AG09319 (cell line): ENCODE data around the gene ARID1B.

Source experiments
- DNase-seq: peaks from one replicate; pipeline ENCODE4 v3.0.0-alpha.2; 2010; ENCODE audit warnings: low read depth; ENCODE audit errors: extremely low read depth
- CTCF ChIP-seq: IDR thresholded peaks from 2 replicates; pipeline ENCODE4 v1.5.1; 2011; ENCODE audit warnings: low read depth, mild to moderate bottlenecking, inconsistent platforms, low read length, moderate library complexity

Gene ARID1B

GRCh38 chr6:156917213-156917612 lies 140.0 kb downstream of the ARID1B start:
- no peak for DNase-seq
- TF ChIP-seq CTCF, result no peak

GRCh38 chr6:156918647-156919046 lies 141.5 kb downstream of the ARID1B start:
- no peak for TF ChIP-seq CTCF
- DNase-seq, result no peak

GRCh38 chr6:156919370-156919769 lies 142.2 kb downstream of the ARID1B start:
- no peak for TF ChIP-seq CTCF
- DNase-seq, result no peak

GRCh38 chr6:156919814-156920369 lies 142.7 kb downstream of the ARID1B start:
- no peak for DNase-seq
- TF ChIP-seq CTCF, result no peak

DNA sequence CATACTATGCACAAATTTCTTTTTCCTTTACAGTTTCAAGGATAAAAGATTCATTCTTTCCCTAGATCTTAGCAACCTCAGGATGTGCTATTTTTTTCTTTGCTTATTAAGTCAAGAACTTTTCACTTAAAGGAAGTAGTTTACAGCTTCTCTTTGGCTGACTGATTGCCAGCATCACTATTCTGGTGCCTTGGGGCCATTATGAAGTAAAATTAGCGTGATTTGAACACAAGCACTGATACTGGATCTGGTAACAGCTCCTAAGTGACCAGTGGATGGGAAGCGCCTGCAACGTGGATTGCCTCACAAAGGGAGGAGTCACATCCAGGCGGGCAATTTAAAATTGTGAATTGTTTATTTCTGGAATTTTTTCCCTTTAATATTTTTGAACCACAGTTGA lies 147.1 kb downstream of the ARID1B start:
- no peak for DNase-seq
- TF ChIP-seq CTCF, result no peak

DNA sequence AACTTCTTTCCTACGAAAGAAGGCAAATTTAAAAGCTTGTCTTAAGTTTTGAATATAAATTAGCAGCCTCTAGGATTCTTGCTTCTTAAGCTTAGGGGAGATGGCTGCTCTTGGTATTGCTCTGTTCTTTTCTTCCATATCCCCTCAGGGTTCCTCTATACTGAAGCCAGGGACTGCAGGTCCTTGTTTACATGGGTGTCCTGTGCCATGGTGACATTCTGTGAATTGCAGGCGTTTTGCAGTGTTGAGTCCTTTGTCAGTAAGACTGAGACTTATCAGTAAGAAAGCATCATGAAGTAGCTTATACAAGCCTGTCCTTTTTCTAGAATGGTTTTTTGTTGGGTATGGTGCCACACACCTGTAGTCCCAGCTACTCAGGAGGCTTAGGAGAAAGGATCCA lies 147.8 kb downstream of the ARID1B start:
- DNase-seq, result no peak
- no peak for TF ChIP-seq CTCF

DNA sequence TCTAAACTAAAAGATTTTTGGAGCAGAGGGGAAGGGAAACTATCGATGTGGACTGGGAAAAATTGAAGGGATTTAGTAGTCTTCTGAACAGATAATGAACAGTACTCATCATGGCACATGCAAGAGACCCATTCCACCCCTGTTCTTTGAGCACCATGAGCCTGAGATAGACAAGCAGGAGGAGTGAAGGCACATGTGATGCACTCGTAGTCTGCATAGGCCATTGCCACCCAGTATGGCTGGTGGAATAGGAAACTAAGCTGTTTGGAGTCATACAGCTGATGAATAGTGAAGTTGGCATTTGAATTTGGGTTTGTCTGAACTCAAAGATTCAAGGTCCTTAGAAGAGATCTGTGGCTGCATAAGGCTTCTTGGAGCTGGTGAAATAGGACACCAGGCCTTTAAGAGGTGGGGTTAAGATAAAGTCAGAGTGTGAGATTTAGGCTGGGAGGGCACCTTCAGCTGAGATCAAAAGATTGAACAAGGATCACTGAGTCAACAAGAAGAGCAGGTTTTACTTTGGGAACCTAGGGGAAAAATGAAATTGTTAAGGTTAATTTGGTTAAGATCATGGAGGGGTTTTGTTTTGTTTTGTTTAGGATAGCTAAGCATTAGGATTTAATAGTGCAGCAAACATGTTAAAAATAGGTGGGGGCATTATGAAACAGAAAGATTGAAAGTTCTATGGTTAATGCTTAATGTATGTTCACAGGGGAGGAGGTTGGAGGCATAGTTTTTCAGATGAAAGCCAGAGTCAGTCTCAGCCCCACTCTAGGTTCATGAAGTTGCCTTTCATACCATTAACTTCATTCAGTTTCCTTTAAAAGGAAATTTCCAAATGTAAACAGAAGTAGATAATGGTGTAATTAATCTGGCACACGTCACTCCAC lies 148.8 kb downstream of the ARID1B start:
- no peak for TF ChIP-seq CTCF
- no peak for DNase-seq
